Astrocyte (in vitro differentiated cells and primary cell): ENCODE results near the gene CDR2L. TPM values are rescaled to one million over a fixed set of nuclear protein-coding genes. Genes with fewer than 3 reads are reported as not detected.

ENCODE experiments used
- DNase-seq: peaks from one replicate; pipeline ENCODE4 v3.0.0-alpha.2; 2010; ENCODE audit warnings: low read depth
- FAIRE-seq: peaks from 2 replicates; lab custom pipeline; 2011; peaks lifted over from hg19 to GRCh38; lab: Jason Lieb, UNC
- H2AFZ ChIP-seq: 2 replicates; pipeline ENCODE4 v1.6.0; 2012; ENCODE audit warnings: low read depth, low read length, inconsistent platforms
- H3K27ac ChIP-seq: 2 replicates; pipeline ENCODE4 v1.5.1; 2011; ENCODE audit warnings: low read depth, low read length, inconsistent platforms
- H3K27me3 ChIP-seq: 2 replicates; pipeline ENCODE4 v1.6.0; 2011; ENCODE audit warnings: low read length, inconsistent platforms; ENCODE audit not compliant: insufficient read depth
- H3K36me3 ChIP-seq: 2 replicates; pipeline ENCODE4 v1.5.1; 2011; ENCODE audit warnings: low read length, inconsistent platforms; ENCODE audit not compliant: insufficient read depth
- H3K4me1 ChIP-seq: 2 replicates; pipeline ENCODE4 v1.5.1; 2011; ENCODE audit warnings: low read length, inconsistent platforms; ENCODE audit not compliant: insufficient read depth
- H3K4me2 ChIP-seq: 2 replicates; pipeline ENCODE4 v1.6.0; 2012; ENCODE audit warnings: low read length, inconsistent platforms
- H3K4me3 ChIP-seq: 2 replicates; pipeline ENCODE4 v1.5.1; 2011; ENCODE audit warnings: low read depth, mild to moderate bottlenecking, low read length, inconsistent platforms; ENCODE audit not compliant: insufficient read depth
- H3K79me2 ChIP-seq: 2 replicates; pipeline ENCODE4 v1.6.0; 2012; ENCODE audit warnings: mild to moderate bottlenecking, low read length, inconsistent platforms; ENCODE audit not compliant: insufficient read depth
- H3K9ac ChIP-seq: 2 replicates; pipeline ENCODE4 v1.6.0; 2012; ENCODE audit warnings: mild to moderate bottlenecking, low read length, inconsistent platforms
- H3K9me3 ChIP-seq: 2 replicates; pipeline ENCODE4 v1.5.1; 2012; ENCODE audit warnings: low read depth, mild to moderate bottlenecking, low read length, inconsistent platforms; ENCODE audit not compliant: insufficient read depth
- H4K20me1 ChIP-seq: 2 replicates; pipeline ENCODE4 v1.6.0; 2012; ENCODE audit warnings: low read length, inconsistent platforms; ENCODE audit not compliant: insufficient read depth
- H3K27ac Mint-ChIP-seq: one replicate; pipeline ENCODE4 v1.8.0; 2021; ENCODE audit warnings: mild to moderate bottlenecking, mixed read lengths; ENCODE audit not compliant: unreplicated experiment
- H3K27me3 Mint-ChIP-seq: one replicate; pipeline ENCODE4 v1.8.0; 2021; ENCODE audit warnings: low read depth, mixed read lengths; ENCODE audit not compliant: unreplicated experiment
- H3K36me3 Mint-ChIP-seq: one replicate; pipeline ENCODE4 v1.8.0; 2021; ENCODE audit warnings: low read depth, mixed read lengths; ENCODE audit not compliant: unreplicated experiment
- H3K4me1 Mint-ChIP-seq: one replicate; pipeline ENCODE4 v1.8.0; 2021; ENCODE audit warnings: low read depth, mixed read lengths; ENCODE audit not compliant: unreplicated experiment
- H3K4me3 Mint-ChIP-seq: one replicate; pipeline ENCODE4 v1.8.0; 2021; ENCODE audit warnings: mild to moderate bottlenecking, moderate library complexity, mixed read lengths; ENCODE audit not compliant: unreplicated experiment
- H3K9me3 Mint-ChIP-seq: one replicate; pipeline ENCODE4 v1.8.0; 2021; ENCODE audit warnings: mild to moderate bottlenecking, mixed read lengths; ENCODE audit not compliant: unreplicated experiment
- EZH2 ChIP-seq: IDR thresholded peaks from 2 replicates; pipeline ENCODE4 v1.6.1; 2012; ENCODE audit warnings: mild to moderate bottlenecking, low read length, inconsistent platforms; ENCODE audit not compliant: insufficient read depth
- total RNA-seq: library from RNA; stranded (reverse); gene quantifications from 2 replicates; pipeline ENCODE4 v1.2.1, GENCODE V29; 2021
- TF ChIP-seq, protein P1 (sequence below): IDR thresholded peaks from 2 replicates; pipeline ENCODE4 v1.5.1; 2011; ENCODE audit warnings: low read depth, mild to moderate bottlenecking, inconsistent platforms, low read length, moderate library complexity; ENCODE audit not compliant: insufficient read depth

Gene CDR2L
- total RNA-seq, 1 donor from 2014 or later: 59.1 TPM

DNA sequence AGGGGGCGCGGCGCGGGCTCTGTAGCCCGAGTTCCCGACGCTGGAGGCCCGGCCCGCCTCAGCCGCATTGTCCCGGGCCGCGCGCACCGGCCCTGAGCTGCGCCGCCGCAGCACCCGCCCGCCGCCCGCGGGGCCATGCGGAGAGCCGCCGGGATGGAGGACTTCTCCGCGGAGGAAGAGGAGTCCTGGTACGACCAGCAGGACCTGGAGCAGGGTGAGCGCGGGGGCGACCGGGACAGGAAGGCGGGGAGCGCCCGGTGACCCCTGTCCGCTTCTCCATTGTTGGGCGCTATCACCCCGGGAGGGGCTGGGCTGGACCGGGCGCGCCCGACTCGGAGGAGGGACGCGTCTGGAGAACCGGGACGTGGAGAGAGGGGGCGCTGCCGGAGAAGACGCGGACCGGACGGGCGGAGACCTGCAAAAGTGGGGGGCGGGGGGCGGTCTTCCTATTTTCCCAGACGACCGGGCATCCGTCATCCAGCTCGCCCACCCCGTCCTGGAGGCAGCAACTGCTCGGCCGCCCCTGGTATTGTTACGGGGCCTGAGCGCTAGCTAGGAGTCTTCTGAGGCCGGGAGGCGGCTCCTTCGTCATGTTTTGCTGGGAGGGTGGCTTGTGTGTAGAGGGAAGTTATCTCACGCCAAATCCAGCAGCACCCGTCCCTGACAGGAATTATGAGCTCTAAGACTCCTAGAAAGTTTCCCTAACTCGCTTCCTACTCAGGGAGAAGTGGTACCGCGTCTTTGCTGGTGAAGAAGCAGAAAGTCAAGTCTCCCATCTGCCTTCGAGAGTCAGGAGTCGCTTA is 678 bp downstream of the CDR2L start:
- H3K9ac ChIP-seq: peak overlapping the region; percentile 99
- H3K36me3 ChIP-seq: no peaks in the 10 kb centered on the region
- H3K9me3 Mint-ChIP-seq: no peaks in the 10 kb centered on the region
- TF ChIP-seq EZH2: no peak
- TF ChIP-seq, protein P1, sequence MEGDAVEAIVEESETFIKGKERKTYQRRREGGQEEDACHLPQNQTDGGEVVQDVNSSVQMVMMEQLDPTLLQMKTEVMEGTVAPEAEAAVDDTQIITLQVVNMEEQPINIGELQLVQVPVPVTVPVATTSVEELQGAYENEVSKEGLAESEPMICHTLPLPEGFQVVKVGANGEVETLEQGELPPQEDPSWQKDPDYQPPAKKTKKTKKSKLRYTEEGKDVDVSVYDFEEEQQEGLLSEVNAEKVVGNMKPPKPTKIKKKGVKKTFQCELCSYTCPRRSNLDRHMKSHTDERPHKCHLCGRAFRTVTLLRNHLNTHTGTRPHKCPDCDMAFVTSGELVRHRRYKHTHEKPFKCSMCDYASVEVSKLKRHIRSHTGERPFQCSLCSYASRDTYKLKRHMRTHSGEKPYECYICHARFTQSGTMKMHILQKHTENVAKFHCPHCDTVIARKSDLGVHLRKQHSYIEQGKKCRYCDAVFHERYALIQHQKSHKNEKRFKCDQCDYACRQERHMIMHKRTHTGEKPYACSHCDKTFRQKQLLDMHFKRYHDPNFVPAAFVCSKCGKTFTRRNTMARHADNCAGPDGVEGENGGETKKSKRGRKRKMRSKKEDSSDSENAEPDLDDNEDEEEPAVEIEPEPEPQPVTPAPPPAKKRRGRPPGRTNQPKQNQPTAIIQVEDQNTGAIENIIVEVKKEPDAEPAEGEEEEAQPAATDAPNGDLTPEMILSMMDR: no peak
- no peaks in the 10 kb centered on the region for H3K9me3 ChIP-seq
- H2AFZ ChIP-seq: peak overlapping the region; percentile 67
- H3K27me3 Mint-ChIP-seq: no peaks in the 10 kb centered on the region
- peaks cover 20% of the 10 kb centered on the region for H3K4me1 Mint-ChIP-seq
- DNase-seq: peak; percentile 72
- H3K79me2 ChIP-seq: peaks cover 43% of the 10 kb centered on the region
- peak overlapping the region; percentile 97 for H3K27ac ChIP-seq
- H3K27me3 ChIP-seq: no peaks in the 10 kb centered on the region
- H3K4me3 Mint-ChIP-seq: peak overlapping the region; percentile 91
- no peak for FAIRE-seq
- no peaks in the 10 kb centered on the region for H3K36me3 Mint-ChIP-seq
- H3K4me2 ChIP-seq: peak overlapping the region; percentile 97
- peak overlapping the region; percentile 96 for H3K27ac Mint-ChIP-seq
- peaks cover 34% of the 10 kb centered on the region for H4K20me1 ChIP-seq
- peak overlapping the region; percentile 90 for H3K4me3 ChIP-seq
- peaks cover 16% of the 10 kb centered on the region for H3K4me1 ChIP-seq

DNA sequence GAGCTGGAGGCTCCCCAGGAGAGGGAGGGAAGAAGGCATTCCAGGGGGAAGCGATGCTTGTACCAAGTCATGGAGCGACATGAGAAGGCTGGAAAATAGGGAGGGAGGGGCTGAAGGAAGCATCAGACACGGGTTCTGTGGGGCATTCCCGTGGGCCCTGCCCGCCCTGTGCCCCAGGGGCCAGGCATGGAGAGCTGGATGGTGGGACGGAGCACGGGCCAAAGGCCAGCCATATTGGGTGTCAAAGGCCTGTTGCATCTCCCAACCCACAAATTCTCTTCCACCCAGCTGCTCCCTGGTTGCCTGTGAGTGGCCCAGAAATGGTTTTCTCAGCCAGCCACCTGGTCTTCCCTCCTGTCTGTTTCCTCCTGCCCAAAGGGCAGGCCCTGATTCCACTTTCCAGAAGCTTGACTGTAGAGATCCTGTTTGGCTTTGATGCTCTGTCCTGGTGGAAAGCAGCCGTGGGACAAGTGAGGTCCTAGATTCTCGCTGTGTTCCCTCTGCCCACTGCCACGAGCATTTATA is 3.2 kb downstream of the CDR2L start:
- H3K4me1 Mint-ChIP-seq: peaks cover 26% of the 10 kb centered on the region
- H3K4me3 Mint-ChIP-seq: no peak overlapping the region
- H3K27ac Mint-ChIP-seq: no peak overlapping the region
- Histone ChIP-seq H3K9me3 (no peaks in the 10 kb centered on the region), H3K79me2 (peaks cover 59% of the 10 kb centered on the region), H4K20me1 (peaks cover 59% of the 10 kb centered on the region), H3K4me1 (peaks cover 23% of the 10 kb centered on the region), H3K36me3 (no peaks in the 10 kb centered on the region), H3K27ac (no peak overlapping the region), H3K27me3 (no peaks in the 10 kb centered on the region), H2AFZ (no peak overlapping the region), H3K4me3 (no peak overlapping the region), H3K4me2 (no peak overlapping the region), H3K9ac (no peak overlapping the region)
- TF ChIP-seq, protein P1: no peak
- no peak for TF ChIP-seq EZH2
- DNase-seq: no peak
- FAIRE-seq: no peak
- no peaks in the 10 kb centered on the region for H3K9me3 Mint-ChIP-seq
- no peaks in the 10 kb centered on the region for H3K27me3 Mint-ChIP-seq
- H3K36me3 Mint-ChIP-seq: peaks cover 6% of the 10 kb centered on the region

DNA sequence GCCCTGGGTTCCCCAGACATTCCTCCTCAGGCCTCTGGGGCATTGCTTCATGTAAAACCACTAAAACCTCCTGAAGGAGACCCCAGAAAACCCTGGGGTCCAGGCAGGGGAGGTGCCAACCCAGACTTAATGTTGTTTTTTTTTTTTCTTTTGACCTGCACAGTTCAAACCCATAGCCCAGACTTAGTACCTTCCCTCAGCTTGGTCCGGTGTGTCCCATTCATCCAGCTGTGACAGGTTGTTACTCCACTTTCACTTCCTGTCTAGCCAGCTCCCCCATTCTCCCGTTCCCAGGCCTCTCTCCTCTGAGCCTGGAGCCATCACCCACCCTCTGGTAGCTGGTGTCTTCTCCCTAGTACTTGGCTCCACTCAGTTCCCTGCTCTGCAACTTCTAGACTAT is 4.8 kb downstream of the CDR2L start:
- peak overlapping the region; percentile 72 for H3K27ac Mint-ChIP-seq
- no peaks in the 10 kb centered on the region for H3K27me3 Mint-ChIP-seq
- no peaks in the 10 kb centered on the region for H3K9me3 ChIP-seq
- no peak overlapping the region for H3K9ac ChIP-seq
- H3K79me2 ChIP-seq: peaks cover 66% of the 10 kb centered on the region
- H3K4me3 Mint-ChIP-seq: no peak overlapping the region
- FAIRE-seq: no peak
- no peak overlapping the region for H2AFZ ChIP-seq
- H3K4me1 Mint-ChIP-seq: peaks cover 24% of the 10 kb centered on the region
- H3K4me2 ChIP-seq: no peak overlapping the region
- no peaks in the 10 kb centered on the region for H3K27me3 ChIP-seq
- DNase-seq: no peak
- TF ChIP-seq, protein P1: no peak
- TF ChIP-seq EZH2: no peak
- H3K27ac ChIP-seq: no peak overlapping the region
- peaks cover 20% of the 10 kb centered on the region for H3K4me1 ChIP-seq
- H3K36me3 ChIP-seq: no peaks in the 10 kb centered on the region
- H3K4me3 ChIP-seq: no peak overlapping the region
- H4K20me1 ChIP-seq: peaks cover 64% of the 10 kb centered on the region
- H3K9me3 Mint-ChIP-seq: no peaks in the 10 kb centered on the region
- peaks cover 6% of the 10 kb centered on the region for H3K36me3 Mint-ChIP-seq
